Muscle of arm (tissue), 12 donors: Measurements from ENCODE around the gene EXT2. TPM values are rescaled to one million over a fixed set of nuclear protein-coding genes. Genes with fewer than 3 reads are reported as not detected.

Experiments used
- DNase-seq: peaks from one replicate; pipeline ENCODE4 v3.0.0-alpha.2; 2013
- polyA plus RNA-seq, 12 donors: library from polyadenylated mRNA; unstranded; fragments of 120-200 nt; gene quantifications; one replicate each; pipeline ENCODE4 v1.2.1, GENCODE V29; 2013; ENCODE audit not compliant: insufficient read length in 12 of 12

Gene EXT2
- polyA plus RNA-seq, 12 donors = 41.0 to 69.1 (median 59.1) TPM; not detected in 1

- no peak for DNase-seq
These were observed 66.5 kb downstream of the EXT2 start for GRCh38 chr11:44162004-44162403.

DNA sequence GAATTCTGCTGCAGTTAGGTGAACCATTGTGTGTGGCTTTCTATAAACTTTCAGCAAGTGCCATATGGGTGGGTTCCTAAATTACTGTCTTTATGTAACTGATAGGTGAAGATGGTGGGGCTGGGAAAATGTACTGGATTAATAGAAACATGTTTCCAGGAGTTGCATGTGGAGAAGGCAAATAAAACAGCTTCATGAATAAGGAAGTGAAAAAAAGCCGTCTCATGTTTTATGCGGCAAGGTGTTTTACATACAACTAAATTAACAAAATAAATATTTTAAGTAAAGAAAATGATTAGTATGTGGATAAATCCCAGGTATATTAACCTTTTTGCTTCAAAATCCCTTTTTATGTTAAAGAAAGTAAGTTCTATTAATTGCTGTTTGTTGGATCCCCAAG is 67.2 kb downstream of the EXT2 start:
- no peak for DNase-seq

DNA sequence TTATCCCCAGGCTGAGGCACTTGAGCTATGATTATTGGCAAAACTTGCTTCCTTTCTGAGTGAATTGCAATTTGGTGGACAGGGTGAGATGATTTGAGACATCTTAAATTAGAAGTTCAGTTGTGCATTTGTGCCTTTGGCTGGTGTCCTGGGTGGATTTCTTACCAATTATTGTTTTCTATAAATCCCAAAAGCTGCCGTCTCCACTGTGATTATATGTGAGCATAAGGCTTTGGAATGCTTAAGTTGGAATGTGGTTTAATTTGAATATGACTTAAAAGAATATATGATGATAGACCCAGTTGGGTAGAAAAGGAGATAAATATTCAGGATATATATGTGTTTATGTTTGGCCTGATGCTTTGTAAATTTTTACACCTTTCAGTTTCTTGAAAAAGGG is 70.0 kb downstream of the EXT2 start:
- no peak for DNase-seq

DNA sequence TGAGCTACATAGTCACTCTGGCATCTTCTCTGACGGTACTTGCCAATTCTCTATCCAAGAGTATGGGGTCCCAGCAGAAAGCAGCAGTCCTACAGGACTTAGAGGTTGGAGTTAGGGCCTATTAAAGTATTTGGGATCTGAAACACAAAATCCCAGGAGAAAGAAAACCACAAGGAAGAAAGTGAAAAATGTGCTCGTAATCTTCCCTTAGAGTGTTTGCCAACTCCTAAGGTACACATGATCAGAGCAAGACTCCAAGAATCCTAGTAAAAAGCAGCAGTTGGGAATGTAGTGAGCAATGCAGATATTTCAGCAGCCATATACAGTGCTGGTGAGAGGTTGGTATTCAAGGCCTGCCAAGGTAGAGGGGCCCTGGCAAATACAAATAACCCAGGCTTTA is 71.6 kb downstream of the EXT2 start:
- no peak for DNase-seq

DNA sequence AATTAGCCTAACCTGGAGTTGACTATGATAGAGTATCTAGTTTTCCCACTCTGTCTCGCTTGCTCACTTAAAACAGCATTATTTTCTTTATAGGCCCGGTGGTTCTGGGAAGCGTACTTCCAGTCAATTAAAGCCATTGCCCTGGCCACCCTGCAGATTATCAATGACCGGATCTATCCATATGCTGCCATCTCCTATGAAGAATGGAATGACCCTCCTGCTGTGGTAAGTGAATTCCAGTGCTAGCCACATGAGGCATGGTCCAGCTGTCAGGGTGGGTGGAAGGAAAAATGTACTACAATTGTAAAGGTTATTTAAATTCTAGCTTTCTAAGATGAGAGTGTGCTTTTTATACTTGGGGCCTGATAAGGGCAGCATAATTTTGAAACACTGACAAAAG is 76.0 kb downstream of the EXT2 start:
- DNase-seq = no peak

- DNase-seq = no peak
These were observed 77.5 kb downstream of the EXT2 start for GRCh38 chr11:44172966-44173365.

- DNase-seq = no peak
These were observed 79.4 kb downstream of the EXT2 start for GRCh38 chr11:44174842-44175241.

GRCh38 chr11:44176546-44177213 is 81.2 kb downstream of the EXT2 start:
- no peak for DNase-seq

DNA sequence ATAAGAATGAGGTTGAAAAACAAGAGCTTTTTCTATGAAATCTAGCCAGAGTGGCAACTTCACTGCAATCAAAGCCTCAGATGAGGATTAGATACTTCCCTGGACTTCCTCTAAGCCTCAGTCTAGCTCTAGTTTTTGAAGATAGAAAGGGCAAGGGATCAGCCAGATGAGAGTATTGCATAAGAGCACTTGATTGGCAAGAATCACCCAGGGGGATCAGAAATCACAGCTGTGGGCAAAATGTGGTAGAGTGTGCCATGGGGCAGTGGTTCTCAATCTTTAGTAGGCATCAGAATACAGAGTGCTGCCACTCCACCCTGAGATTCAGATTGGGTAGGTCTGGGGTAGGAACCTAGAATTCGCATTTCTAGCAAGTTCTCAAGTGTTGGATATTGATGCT is 82.4 kb downstream of the EXT2 start:
- no peak for DNase-seq

DNA sequence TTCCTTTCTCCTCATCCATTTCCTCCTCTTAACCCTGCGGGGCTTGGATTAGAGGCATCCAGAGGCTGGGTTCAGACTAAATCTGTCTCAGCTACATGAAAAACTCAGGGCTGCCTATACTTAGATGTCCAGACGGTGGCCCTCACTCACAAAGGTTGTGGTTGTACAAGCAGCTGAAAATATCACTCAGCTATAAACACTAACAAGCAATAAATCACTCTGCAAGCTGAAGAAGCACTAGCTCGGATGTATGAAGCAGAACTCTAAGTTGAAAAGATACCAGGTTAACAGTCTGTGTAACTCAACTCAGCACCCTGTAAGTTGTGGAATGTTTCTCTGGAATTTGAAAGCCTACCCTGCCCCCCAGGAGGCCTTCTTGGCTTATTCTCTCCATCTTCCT is 82.9 kb downstream of the EXT2 start:
- no peak for DNase-seq

DNA sequence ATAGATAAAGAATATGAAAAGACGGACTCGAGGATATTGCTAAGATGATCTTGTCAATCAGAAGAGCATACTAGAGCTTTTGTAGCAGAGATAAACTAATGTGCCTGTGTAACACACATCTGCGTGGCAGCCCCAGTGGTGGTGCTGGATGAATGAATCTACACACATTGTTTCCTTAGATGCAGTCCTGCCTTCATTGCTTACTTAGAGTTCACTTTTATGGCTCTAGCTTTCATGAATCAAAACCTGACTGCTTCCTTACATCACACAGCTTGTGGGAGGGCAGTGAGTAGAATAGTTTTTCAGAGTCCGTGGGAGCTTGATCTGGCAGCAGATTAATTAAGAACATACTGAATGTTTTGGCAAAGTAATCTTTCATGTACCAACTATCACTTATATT is 83.7 kb downstream of the EXT2 start:
- no peak for DNase-seq

GRCh38 chr11:44180107-44180506 is 84.6 kb downstream of the EXT2 start:
- DNase-seq = no peak

- no peak for DNase-seq
These were observed 90.0 kb downstream of the EXT2 start for GRCh38 chr11:44185522-44185921.

GRCh38 chr11:44186321-44186930 is 90.9 kb downstream of the EXT2 start:
- no peak for DNase-seq

DNA sequence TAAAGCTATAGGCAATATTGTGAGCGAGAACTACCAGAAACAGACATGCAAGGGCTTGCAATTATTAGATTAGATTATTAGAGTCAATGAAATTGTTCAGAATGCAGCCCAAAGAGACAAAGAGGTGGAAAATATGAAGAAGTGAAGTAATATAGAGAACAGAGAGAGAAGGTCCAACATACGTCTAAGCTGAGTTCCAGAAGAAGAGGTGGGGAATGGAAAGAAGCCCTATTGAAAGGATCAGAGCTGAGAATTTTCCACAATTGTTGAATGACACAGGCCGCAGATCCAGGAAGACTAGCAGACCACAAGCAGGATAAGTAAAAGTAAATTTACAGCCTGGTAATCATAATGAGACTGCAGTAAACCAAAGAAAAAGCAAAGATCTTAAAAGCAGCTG is 93.2 kb downstream of the EXT2 start:
- no peak for DNase-seq

DNA sequence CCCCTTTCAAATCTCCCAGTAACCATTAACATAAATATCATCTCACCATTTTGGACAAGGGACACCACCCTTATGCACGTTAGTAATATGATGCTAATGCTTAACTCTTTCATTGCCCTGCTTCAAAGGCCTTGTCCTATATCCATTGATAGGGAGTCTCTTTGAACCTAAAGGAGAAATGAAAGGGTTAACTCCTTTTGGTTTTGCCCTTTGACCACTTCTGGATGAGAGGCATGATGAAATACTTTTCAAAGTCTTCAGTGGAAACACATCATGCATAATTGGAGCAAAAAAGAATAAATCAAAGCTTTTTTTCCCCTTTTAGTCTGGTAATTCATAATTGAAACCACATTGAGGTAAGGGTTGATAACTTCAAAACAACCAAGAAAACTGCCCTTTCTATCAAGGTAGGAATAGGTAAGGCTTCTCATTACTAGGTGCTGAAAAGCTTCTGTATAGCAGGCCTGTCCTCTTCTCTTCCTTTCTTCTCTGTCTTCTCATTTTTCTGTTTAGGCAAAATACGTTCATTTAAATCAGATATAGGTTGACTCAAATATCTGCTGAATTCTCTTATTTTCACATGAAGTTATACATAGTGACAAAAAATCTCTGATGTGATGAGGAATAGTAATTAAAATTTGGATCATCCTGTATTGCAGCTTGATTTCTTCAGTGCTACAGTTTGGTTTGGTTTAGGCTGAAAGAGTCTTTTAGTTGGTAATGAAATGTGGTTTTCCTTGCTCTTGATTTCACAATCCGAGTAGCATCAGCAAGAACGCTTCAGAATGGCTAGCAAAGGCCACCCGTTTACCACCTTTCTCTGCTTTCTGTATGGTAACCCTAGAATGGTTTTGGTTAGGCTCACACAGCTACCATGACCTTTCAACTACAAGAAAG is 94.8 kb downstream of the EXT2 start:
- DNase-seq = no peak

GRCh38 chr11:44190883-44191230 is 95.4 kb downstream of the EXT2 start:
- DNase-seq = no peak

DNA sequence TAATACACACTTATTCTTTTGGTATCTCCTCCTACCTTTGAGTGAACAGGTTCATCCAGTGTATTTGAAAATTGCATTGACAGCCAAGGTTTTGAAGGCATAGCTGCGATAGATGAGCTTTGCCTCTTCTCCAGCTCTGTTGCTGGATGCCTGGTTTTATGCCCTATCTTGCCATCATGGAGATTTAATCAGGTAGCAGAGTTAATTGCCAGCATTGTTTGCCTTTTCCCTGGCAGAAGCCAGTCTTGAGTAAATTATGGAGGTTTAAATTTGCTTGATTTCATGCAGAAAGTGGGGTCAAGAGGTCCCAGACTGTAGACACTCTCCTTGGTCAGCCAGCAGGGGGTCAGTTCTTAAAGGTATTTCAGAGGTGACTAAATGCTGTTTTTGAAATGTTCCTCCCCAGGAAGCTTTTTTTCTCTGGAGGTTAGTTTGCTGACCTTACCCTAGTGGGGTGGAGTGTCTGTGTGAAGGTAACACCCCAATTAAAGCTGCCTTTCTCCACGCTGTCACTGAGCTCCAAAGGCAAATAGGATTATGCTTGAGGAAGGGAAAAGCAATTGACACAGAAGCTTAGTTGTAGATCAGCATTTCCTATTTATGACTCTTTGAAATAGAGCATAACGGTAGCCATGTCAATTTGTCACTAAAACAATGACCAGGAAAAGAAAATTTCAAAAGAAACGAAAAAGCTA is 96.0 kb downstream of the EXT2 start:
- DNase-seq = no peak

- DNase-seq = no peak
These were observed 96.5 kb downstream of the EXT2 start for GRCh38 chr11:44192017-44192385.

GRCh38 chr11:44192462-44193100 is 97.1 kb downstream of the EXT2 start:
- DNase-seq = no peak

GRCh38 chr11:44193856-44194255 is 98.4 kb downstream of the EXT2 start:
- no peak for DNase-seq

DNA sequence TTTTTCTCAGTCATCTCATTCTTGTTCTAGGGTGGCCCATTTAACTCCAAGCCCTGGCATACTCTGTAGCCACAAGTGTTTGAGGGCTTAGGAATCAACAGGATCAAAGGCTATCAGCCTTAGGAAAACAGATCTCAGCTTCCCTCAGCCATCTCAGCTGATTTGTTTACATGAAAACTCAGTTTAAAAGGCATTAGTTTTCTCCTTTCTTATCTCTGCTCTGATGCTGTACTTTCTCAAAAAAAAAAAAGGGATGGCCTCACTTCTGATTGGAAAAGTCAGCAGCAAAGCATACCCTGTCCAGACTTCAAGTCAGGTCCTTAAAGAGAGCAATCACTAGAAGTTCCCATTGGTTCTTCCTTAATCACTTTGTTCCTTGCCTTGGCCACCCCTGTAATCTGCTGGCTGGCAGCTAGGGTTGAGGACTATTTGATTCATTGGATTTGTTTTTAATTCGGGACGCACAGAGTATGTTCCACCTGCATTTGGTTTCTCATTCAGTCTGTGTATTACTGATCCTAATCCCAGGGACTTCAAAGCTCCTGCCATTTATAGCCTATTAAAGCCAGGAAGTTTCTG is 102.8 kb downstream of the EXT2 start:
- DNase-seq = no peak
